HG03354 (cell line): ENCODE measurements around the gene KRTAP13-4.

Experiments
- ATAC-seq: cut with Tn5 transposase; IDR thresholded peaks from one replicate; pipeline ENCODE4 v1.9.1; 2021; ENCODE audit warnings: mild to moderate bottlenecking; ENCODE audit not compliant: unreplicated experiment, poor library complexity, severe bottlenecking

KRTAP13-4 gene

DNA sequence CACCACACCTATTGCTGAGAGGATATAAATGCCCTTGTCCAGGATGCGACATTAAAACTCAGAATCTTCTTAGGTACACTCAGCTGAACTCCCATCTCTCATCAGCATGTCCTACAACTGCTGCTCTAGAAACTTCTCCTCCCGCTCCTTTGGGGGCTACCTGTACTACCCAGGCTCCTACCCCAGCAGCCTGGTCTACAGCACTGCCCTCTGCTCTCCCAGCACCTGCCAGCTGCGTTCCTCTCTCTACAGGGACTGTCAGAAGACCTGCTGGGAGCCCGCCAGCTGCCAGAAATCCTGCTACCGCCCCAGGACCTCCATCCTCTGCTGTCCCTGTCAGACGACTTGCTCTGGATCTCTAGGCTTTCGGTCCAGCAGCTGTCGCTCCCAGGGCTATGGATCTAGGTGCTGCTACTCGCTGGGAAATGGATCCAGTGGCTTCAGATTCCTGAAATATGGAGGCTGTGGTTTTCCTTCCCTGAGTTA is at the start of gene KRTAP13-4:
TSS of gene KRTAP13-4 (plus strand) at position 51 of the 486 bp plus-strand sequence. CDS start at position 107, 56 bp downstream.
- no peak for ATAC-seq

DNA sequence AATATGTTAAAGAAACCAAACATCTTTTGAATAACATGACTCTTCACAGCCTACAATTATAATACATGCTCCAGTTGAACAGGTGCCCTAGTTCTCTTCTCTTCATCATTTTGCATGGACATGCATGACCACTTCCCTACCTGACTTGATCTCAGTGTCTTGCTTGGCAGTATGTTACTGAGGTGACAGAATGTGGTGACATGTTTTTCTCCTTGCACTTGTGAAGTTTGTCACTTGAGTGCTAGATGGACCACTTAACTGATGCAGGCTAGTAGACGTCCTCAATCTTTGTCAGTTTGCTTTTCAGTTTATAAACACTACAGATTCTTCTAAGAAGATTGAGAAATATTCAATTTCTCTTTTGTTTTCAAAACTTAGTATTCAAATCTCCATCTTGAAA is 47.8 kb upstream of the KRTAP13-4 start:
- ATAC-seq: no peak

DNA sequence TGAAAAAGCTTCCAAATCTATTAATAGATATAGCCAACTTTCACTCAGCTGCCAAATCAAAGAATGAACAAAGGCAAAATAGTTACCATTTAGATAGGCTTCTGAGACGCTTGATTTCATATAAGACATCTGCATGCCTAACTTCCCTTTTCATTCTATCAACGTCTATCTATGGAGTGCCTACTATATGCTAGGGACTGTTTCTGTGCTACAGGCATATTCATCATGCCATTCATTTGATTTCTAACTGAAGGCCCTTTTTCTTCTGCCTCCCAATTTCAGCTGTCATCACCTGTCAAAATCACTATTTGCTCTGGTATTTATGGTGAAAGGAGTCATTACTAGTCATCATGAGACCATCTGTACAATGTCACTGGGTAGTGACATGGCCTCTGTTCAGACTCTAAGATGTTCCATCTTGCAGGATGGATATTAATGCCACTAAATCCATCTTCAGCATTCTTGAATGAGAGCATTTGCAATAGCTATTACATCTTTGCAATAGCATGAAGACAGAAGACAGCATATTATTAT is 38.5 kb upstream of the KRTAP13-4 start:
- ATAC-seq: no peak

DNA sequence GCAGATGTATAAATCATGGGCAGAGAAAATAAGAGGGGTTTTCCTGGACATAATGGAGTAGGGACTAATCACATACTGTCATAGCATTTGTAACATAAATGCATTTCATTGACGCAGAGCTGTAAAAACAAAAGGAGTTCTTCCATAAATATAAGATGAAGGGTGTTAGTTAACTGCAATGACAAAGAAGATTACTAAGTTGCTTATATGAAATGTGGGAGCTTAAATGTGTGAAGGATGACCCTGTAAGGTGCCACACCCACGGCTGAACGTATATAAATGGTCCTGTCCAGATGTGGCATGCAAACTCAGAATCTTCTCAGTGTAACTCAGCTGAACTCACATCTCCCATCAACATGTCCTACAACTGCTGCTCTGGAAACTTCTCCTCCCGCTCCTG is 34.3 kb upstream of the KRTAP13-4 start, which contains the start of gene KRTAP13-1:
TSS of gene KRTAP13-1 (plus strand) at position 301 of the 400 bp plus-strand sequence. CDS start at position 357, 56 bp downstream.
- no peak for ATAC-seq

GRCh38 chr21:30408782-30409494 is 21.1 kb upstream of the KRTAP13-4 start:
- ATAC-seq: no peak

GRCh38 chr21:30415993-30416392 is 14.0 kb upstream of the KRTAP13-4 start:
- ATAC-seq: no peak

- no peak for ATAC-seq
Observed at GRCh38 chr21:30425826-30426225, 4.2 kb upstream of the KRTAP13-4 start, which contains the start of gene KRTAP13-3. KRTAP13-3 (minus strand) TSS chr21:30425926; CDS start chr21:30425912, 14 bp downstream.

DNA sequence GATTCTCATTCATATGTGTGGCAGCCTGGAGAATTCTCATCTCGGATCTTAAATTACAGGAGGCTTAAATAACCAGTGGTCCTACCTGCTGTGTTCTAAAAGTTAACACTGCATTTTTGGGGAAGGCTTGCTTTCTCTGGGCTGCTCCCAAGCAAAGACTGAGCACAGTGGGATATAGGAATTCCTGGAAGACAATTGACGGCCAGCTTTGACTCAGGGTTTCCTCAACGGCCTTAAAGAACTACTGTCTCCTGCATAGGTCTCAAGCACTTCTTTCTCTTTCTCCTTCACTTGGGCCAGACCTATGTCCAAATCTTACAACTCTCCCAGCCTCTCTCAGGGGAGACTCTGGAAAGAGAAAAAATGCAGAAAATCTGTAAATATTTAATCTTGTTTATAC is 3.3 kb upstream of the KRTAP13-4 start:
- no peak for ATAC-seq

GRCh38 chr21:30434033-30434631 is 4.1 kb downstream of the KRTAP13-4 start:
- peak; percentile 71 for ATAC-seq

- no peak for ATAC-seq
Observed at GRCh38 chr21:30437010-30437565, 7.1 kb downstream of the KRTAP13-4 start.

DNA sequence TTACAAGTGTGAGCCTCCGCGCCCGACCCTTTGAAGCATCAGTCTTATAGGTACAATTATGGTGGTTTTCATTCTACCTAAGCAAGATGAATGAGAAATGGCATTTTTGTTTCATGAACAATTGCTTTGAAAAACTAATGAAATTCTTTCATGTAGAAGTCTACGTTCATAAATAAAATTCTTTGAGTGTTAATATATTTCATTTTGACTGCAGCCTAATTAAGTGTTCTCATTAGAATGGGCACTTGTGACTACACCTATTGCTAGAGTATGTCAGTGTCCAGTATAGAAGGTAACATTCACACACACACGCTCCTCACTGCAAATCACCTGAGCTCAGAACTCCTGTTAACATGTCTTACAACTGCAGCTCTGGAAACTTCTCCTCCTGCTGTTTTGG is 10.0 kb downstream of the KRTAP13-4 start, which contains the start of gene KRTAP15-1:
TSS of gene KRTAP15-1 (plus strand) at position 301 of the 400 bp plus-strand sequence. CDS start at position 354, 53 bp downstream.
- no peak for ATAC-seq

DNA sequence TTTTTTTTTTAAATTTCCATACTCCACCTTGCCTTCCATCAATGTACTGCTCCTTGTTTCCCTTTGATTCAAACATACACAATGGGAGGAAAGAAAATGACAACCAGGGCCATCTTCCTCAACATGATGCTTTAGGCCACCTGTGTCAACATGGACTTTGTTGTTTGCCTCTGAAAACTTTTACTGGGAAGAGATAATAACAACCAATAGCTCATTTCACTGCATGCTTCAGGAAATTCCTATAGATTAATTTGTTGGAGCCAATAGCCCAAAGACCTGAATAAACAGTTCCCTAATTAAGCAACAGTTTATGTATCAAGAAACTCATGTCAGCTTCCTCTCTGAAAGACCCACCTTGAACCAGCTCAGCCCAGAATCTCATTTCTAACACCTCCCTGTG is 13.2 kb downstream of the KRTAP13-4 start:
- ATAC-seq: no peak

DNA sequence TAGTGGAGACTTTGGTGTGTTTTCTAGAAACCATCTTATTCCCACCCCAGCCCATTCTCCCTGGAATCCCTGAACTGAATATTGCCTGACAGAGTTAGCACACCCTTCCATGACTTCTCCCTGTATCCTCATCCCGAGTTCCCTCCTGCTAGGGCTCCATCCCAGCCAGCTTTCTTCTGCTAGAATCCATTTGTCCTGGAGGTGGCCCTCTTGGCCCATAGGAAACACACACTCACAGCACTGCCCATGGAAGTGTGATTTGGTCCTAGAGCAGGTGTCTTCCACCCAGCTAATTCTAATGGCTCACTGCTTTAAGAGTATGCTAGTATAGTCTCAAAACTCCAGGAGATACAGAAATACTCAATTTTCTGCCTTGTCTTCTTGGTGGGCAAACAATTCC is 14.2 kb downstream of the KRTAP13-4 start:
- no peak for ATAC-seq

DNA sequence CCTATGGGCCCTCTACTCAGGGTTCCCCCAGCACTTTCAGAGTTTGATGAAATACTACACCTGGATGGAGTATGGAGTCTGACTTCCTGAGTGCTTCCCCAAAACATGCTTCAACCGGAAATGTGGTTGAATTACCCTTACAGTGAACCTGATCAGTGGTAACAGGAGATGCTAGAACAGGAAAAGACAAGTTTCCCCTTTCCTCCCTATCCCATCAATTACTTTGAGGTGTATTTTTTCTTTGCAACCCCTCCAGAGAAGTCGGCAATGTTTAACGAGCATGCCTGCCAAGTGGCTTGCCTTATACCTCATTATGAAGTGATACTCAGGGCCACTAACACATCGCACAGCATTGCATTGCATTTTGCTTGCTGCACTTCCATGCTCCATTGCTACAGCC is 17.0 kb downstream of the KRTAP13-4 start:
- ATAC-seq: no peak

DNA sequence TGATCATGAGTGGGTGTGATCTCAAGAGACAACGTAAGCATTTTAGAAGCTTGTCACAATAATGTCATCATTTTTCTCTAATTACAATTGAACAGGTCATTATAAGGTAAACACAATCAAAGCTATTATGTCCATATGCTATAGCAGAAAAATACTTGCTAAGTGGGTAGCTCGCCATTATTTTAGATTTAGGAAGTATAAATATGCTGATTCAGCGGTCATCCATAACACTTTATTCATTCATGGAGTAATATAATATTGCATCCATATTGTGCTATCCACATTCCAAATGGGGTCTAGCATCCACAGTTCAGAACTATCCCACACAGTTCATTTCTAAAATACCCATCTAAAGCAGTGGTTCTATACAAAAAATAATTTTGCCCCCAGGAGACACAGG is 18.5 kb downstream of the KRTAP13-4 start:
- ATAC-seq: no peak

GRCh38 chr21:30463713-30464112 is 33.7 kb downstream of the KRTAP13-4 start:
- no peak for ATAC-seq

DNA sequence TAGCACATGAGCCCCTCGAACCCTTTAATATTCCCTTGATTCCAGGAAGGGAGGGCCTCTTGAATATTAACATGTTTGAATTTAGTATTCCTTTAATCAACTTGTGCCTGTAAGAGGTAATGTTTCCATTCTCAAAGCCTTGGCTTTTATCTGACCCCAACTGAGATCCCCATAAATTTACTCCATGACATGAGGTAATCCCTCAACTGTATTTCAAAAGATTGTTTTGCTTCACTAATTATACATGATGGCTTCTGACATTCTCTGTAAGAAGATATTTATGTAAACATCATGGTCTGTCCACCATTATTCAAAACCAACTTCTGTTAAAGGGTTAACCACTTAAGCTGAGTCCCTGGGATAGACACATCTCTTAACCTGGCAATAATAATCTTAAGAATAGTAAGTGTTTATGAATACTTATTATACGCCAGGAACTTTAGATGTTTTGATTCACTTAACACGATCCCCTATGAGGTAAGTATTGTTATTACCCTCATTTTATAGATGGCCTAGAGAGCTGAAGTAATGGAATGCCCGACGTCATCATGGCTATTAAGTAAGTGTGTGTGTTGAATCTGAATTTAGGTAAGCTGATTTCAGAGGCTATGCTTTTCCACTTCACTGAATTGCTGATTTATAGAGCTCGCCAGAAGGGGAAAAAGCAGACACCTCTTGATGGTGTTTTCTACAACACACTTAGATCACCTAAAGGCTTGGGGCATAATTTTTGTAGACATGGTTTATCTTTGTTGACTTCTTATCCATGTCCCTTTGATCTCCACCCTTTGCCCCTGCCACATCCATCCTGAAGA is 39.1 kb downstream of the KRTAP13-4 start:
- ATAC-seq: no peak

GRCh38 chr21:30478004-30478403 is 48.0 kb downstream of the KRTAP13-4 start:
- ATAC-seq: no peak

- no peak for ATAC-seq
Observed at GRCh38 chr21:30479259-30479658, 49.2 kb downstream of the KRTAP13-4 start.

- ATAC-seq: no peak
Observed at GRCh38 chr21:30480145-30480544, 50.1 kb downstream of the KRTAP13-4 start, which contains the start of gene KRTAP19-1. KRTAP19-1 (minus strand) TSS chr21:30480367; CDS start chr21:30480317, 50 bp downstream.
